Right lung (tissue), 5 donors: ENCODE measurements around the gene SARNP. TPM values are rescaled to one million over a fixed set of nuclear protein-coding genes. Genes with fewer than 3 reads are reported as not detected.
"Not testable (repeated sequence)": the region's sequence is repeated elsewhere in the genome, so short reads cannot be mapped to it uniquely, and the experiment has no call there.

Experiments used
- DNase-seq, 2 donors: peaks; one replicate each; pipeline ENCODE4 v3.0.0-alpha.2; 2013
- polyA plus RNA-seq, 5 donors: library from polyadenylated mRNA; unstranded; fragments of 120-200 nt; gene quantifications; one replicate each; pipeline versions ENCODE4 v1.2.1 to v1.2.3, GENCODE V29; 2013; ENCODE audit warnings: inconsistent platforms in 1 of 5, low replicate concordance in 1 of 5; ENCODE audit not compliant: insufficient read length in 5 of 5, insufficient read depth in 1 of 5

Gene SARNP
- polyA plus RNA-seq, 5 donors, result 110 to 148 (median 115) TPM

DNA sequence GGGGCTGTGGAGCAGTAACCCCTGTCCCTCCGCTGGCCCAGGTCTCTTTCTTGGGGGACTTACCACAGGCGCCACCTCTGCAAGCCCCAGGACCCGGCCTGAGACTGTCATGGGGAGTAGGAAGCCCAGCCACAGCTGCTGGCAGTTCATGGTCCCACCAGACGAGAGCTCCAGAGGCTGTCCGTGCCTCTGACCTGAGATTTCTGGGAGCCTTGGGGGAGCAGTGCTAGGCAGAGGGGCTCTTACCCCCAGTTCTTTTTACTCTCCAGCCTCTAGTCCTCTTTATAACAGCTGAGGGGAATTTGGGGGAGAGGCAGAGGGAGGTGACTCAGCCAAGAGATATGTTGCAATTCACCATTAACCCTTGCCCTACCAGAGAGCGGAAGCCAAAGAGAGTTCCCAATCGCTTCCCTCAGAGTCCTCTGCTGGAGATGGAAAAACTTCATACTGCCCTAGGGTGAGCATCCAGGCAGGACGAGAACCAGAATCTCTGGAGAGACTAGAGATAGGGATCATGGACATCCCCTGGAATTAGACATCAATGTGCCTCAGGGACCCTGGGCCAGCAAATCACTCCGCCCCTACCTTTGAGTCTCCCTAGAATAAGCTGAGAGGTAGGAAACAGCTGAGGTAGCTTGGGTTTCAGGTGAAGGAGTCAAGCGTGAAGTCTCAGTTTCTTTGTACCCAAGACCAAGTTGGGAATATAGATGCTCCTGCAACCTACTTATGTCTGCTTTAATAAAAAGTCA lies 25.3 kb upstream of the SARNP start, which contains the start of gene MMP19:
Gene MMP19, minus strand, starts transcription at position 256 of the 749 bp plus-strand sequence. Its CDS starts 106 bp downstream, at position 150.
- peak; percentile 68 to 80 for DNase-seq

DNA sequence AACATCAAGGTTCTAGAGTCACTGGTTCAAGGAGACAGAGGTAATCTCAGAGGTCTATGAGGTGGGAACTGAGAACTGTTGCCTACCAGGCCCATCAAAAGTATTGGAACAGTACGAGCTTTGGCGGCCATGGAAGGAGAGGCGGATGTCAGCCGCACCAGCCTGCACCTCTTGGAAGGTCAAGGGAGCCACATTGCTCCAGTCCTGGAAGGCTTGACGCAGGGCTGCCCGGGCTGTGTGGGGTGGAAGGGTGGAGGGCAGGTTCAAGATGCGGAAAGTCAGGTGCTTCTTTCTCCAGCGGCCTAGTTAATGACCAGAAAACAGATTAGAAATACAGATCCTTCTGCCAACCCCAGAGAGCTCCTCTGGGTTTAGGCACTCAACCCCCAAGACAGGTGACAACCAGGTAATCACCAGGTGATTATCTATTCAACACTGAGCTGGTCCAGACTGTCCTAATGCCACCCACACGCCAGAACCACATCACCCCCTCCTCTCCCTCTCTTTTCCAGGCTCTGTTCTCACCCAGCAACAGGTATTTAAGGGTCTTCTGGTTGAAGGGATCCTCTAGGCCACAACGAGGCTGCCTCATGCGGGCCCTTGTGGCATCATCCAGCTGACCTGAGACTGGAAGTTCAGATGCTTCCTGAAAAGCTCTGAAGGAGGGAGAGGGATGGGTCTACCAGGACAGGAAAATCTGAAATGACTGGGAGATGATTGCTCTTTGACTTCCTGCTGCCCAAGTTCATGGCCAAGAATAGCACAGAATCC lies 23.2 kb upstream of the SARNP start:
- no peak for DNase-seq

DNA sequence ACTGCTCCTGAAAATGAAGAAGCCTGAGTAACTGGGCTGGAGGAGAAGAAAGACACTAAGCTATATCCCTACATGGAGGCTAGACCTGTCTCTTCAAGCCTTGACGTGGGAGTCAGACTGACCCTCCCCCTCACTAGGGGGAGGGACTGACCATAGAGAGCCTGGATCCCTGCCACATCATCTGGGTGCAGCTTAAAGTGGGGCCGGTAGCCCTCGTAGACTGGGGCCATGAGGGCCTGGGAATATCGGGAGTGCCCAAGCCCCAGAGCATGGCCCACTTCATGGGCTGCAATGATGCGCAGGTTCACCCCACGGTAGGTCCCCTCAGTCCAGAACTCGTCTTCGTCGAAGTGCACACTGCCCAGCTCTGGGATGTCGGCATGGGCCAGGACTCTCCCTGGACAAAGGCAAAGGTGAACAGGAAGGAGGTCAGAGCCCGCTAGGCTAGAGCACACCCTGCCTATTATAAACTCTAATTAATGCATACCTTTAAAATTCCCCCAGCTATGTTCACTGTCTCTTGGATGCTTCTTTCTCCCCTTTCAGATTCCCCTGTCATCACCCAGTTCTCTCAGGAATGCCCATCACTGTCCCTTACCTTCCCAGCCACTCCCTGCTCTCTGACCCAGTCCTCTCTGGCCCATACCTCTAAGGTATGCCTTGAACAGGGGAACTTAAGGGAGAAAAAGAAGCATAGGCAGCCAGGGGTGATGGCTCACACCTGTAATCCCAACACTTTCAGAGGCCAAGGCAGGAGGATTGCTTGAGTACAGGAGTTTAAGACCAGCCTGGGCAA lies 22.0 kb upstream of the SARNP start:
- no peak for DNase-seq

DNA sequence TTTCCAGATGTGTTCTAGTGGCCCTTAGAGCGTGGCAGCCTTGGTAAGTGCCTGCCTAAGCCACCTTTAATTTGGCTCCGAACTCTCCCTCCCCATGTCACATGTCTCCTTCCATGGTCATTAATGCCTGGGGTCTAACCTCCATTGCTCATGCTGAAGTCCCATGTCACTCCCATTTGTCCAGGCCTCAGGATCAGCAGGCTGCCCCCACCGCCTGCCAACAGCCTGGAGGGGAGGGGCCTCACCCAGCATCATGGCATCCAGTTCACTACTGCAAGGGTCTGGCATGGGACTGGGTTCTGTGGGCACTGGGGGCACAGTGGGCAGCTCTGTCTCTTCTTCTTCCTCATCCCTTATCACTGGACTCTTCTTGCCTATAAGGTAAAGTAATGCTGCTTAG lies 20.8 kb upstream of the SARNP start:
- DNase-seq, result no peak

DNA sequence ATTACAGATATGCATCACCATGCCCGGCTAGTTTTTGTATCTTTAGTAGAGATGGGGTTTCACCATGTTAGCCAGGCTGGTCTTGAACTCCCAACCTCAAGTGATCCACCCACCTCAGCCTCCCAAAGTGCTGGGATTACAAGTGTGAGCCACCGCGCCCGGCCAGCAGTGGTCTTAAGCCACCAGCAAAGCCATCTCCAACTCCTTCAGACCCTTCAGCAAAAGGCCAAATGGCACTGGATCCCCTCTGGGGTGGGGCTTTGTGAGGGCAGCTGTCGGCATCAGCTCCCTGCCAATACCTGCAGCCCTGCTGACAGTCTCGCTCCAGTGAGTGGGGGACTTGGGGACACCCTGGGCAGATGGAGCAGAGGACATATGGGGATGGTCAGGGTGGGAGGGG lies 16.9 kb upstream of the SARNP start:
- DNase-seq, result not testable (repeated sequence)

DNA sequence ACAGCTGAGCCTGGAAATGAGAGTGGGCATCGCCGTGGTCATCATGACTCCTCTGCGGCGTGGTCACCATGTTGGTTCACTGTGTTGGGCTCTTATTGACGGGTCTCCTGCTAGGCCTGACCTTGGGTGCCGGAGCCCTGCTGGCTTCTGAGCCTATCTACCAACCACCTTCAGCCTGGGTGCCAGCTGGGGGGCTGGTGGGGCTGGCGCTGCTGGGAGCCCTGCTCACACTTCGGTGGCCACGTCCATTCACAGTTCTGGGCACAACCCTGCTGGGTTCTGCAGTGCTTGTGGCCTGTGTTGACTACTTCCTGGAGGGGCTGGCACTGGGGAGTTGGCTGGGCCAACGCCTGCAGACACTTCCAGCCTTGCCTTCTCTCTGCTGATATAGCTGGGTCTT lies 15.5 kb upstream of the SARNP start:
- no peak for DNase-seq

DNA sequence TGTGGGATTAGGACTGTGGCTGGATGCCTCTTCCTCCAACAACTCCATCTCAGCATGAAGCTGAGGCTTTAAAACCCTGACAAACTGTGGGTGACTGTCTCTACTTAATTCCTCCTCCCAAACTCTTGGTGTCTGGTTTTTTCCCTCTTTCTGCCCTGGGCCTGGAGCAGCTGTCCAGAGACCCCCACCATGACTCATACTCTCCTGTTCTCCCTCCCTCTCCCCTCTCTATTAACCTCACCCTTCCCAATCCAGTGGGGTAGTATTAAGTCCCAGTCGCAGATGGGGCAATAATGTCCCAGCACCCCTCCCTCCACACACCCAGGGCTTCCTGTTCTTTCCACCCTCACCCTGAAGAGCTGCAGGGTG lies 13.9 kb upstream of the SARNP start:
- DNase-seq, result no peak

DNA sequence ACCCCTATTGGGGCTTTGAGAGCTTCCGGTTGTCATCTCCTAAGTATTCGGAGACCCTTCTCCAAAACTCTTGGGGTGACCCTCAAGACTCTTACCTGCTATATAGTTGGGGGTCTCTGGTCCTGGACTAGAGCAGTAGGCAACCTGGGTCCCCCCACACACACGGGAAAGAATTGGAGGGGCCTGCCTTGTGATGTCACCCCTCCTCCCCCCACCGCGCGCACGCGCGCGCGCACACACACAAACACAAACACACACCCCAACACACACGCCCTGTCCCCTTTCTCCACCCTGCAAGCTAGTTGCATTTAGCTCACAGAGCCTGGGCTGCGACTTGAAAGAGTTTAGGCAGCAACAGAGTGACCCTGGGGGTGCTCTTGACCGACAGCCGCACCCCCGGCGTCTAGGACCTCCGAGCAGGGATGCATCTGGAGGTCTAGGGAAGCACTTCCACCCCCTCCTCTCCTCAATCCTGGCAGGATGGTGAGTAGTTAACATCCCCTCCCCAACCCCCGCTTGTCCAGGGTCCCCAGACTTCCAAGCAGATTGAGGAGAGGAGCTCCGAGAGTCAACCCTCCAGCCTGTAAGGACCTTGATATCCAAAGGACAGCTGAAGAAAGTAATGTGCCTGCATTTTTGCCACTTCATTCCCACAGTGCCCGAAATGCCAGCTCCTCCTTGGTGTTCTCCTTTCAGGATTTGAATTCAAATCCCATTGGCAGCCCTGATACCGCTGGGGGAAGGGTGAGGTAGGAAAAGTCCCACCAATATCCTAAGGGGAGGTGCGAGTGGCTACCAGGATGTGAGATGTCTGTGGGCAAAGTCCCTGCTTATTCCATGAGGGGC lies 13.3 kb upstream of the SARNP start:
- peak; percentile 92 to 93 for DNase-seq

DNA sequence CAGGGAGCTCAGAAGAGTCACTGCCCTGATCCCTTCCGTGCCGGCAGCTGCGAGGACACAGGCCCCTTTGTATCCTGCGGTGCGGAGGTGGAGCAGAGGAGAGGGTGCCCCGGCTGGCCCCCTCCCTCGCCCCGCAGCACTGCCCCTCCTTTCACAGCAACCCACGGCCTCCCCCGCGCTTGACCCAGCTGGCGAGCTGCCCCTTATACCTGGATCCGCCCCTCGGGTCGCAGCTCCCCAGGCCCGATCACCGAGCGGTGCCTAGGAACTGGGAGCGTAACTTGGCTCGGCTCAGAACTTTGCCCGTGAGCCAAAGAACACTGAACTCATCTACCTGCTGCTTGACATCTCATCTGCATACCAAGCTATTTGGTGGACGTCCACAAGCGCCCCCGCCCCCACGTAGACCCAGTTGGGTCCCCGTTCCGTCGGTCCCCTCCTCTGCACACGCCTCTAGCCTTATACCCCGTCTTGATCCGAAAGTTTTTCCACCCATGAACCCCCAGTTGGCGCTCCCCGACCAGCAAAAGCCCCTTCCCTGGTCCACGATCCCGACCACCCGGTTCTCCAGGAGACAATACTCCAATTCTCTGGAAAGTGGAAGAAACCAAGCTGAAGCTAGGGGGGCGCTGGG lies 12.6 kb upstream of the SARNP start:
- no peak for DNase-seq

DNA sequence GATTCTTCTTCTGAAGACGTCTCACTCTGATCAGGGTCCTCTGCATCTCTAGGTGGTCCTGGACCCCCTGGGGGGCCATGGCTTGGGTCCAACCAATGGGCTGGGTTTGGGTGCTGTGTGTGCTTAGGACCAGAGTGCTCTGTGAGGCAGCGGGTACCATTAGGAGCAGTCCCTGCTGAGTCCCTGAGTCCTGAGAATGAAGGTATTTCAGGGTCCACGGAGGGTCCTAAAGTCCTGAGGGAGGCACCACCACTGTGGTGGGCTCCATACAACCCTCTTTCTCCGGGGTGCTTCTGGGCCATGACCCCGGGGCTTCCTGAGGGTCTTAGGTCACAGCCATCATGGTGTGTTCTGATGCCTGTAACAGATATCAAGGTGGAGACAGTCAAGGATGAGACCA lies 10.8 kb upstream of the SARNP start:
- DNase-seq, result no peak

DNA sequence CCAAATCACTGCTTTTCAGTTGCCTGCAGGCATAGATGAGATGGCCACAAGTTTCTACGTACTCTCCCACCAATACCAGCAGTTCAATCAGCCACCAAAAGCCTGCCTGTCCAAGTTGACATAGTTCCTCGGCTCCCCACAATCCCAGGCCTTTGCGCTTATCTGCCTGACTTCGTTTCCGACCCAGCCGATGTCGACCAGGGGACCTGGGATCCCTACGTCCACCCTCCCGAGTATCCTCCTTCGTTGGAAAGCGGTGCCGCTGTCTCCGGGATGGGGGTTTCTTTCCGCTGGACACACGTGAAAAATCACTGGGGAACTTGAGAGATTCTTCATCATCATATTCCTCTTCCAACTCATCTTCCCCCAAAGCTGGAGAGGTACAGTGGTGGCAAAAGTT lies 10.3 kb upstream of the SARNP start:
- DNase-seq, result no peak

DNA sequence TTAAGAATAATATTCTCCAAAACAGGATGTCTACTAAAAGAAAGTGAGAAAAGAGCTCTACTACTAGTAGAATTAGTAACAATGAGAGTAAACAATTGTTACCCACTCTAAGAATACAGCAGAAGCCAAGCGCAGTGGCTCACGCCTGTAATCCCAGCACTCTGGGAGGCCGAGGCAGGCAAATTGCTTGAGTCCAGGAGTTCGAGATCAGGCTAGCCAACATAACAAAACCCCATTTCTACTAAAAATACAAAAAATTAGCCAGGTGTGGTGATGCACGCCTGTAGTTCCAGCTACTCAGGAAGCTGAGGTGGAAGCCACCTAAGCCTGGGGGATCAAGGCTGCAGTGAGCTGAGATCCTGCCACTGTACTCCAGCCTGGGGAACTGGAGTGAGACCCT lies 7.2 kb upstream of the SARNP start:
- no peak for DNase-seq

DNA sequence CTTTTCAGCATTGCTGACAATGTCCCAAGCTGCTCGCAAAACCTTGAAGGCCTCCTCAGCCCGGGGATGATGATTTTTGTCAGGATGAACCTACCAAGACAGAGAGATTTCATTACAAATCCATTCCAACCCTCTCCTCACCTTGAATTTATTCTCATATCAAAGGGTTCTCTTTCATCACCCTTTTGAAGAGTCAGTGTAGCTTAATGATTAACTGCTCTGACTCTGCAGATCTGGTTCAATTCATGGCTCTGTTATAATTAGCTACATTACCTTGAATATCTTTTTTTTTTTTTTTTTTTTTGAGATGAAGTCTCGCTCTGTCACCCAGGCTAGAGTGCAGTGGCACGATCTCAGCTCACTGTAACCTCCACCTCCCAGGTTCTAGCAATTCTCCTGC lies 5.9 kb upstream of the SARNP start:
- DNase-seq, result no peak

DNA sequence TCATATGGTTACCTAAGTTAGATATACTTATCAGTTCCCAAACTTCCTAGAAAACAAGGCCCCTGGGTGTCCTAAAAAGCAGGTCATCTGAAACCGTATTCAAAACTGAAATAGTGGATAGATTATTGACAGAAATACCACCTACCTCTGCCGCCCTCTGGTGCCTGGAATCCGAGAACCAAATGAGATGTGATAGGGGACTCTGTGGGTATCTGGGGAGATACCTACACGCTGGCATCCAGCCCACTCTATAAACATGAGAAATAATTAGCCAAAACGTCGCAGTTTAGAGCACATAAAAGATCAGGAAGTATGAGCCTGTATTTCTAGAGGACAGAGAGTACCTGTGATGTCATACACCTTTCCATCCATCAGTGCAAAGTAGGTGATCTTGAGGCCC lies 4.7 kb upstream of the SARNP start:
- DNase-seq, result no peak

DNA sequence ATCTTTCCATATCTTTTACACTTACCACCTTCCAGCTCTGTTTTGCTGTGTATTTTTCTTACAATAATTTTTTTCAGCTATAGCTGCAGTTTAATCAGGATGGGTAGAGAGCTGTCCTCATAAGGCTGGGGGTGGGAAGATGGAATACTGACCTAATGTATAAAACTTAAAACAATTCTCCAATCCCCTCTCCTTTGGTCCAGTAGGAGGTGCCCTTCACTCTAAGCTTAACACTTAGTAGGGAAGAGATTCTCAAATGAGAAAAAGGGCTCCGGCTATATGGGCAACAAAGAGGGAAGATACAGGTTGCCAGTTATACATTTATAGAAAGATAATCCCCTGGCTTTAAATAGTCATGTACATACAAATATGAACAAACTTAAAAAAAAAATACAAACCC lies 3.2 kb upstream of the SARNP start:
- DNase-seq, result no peak

DNA sequence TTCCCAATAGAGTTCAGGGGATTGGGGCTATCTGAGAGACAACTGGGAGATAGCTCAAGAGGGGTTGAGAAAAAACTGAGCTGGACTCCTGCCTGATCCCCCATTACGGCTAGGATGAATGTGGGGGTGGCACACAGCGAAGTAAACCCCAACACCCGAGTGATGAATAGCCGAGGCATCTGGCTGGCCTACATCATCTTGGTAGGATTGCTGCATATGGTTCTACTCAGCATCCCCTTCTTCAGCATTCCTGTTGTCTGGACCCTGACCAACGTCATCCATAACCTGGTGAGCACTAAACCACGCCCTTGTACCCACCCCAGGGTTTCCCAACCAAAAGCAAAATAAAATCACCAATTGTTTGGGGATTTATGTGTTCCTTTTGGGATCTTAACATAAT lies 1.4 kb upstream of the SARNP start:
- no peak for DNase-seq

DNA sequence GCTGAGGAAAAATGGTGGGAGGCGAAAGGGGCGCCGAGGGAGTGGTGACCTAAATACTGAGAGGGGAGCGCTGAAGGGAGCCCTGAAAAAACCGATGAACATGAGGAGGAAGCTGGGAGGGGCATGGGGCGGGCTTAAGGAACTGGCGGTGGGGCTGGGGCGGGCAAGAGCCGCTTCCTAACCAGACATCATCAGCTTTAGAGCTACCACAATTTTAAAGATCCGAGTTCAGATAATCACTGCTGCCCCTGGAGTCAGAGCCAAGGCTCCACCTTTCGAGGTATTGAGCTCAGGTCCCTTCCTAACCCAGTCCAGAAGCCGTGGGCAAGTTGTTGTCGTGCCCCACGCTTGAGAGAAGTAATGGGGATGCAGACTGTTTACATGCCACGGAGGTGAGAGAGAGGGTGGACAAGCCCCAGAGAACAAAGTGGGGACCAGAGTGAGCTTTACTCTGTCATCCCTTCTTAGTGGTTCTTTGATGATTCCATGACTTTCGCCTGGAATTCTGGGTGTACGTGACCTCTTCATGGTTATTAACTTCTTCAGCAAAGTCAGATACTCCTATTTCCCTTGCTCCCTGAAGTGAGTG lies 710 bp upstream of the SARNP start:
- DNase-seq, result no peak

DNA sequence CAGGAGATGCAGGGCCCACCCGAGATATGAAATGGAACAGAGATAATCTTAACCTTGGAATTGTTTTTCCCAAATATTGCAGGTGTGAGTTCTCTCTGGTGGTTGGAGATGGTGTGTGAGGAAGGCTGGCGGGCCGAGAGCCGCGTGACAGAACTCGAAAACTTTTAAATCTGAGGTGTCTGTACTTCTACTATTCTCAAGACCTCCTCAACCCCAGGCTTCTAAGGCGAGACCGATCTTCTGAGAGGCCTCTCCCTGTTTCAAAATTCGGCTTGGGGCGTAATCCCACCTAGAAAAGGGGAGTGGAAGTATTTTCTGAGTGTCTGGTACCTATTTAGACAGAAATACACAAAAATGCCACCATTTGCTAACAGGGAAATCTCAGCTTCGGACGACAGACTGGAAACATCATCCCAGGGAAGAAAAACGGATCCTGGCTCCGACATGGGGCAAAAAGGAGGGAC lies 611 bp downstream of the SARNP start:
- peak in 1 of 2 donors; percentile 53 for DNase-seq

DNA sequence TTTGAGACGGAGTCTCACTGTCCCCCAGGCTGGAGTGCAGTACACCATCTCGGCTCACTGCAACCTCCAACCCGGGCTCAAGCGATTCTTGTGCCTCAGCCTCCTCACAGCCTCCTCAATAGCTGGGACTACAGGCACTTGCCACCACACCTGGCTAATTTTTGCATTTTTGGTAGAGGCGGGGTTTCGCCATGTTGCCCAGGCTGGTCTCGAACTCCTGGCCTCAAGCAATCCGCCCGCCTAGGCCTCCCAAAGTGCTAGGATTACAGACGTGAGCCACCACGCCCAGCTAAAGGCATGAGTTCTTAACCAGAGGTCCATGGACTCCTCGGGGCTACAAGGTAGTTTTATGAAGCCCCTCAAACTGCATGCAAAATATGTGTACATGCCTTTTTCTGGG lies 2.1 kb downstream of the SARNP start:
- no peak for DNase-seq

DNA sequence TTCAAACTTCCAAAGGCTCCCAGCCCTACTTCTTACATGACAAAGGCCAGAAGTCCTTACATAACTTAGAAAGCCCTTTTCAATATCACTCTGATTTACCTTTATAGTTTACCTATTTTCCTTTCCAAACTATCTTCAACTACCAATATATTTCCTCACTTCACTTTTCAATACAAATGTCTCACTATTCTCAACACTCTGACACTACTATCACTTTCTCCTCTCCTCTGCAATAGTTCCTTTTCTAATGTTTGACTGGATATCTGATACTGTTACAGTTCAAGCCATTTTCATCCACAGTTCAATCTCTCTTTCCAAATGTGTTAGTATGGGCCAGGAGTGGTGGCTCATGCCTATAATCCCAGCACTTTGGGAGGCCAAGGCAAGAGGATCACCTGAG lies 3.3 kb downstream of the SARNP start:
- no peak for DNase-seq

DNA sequence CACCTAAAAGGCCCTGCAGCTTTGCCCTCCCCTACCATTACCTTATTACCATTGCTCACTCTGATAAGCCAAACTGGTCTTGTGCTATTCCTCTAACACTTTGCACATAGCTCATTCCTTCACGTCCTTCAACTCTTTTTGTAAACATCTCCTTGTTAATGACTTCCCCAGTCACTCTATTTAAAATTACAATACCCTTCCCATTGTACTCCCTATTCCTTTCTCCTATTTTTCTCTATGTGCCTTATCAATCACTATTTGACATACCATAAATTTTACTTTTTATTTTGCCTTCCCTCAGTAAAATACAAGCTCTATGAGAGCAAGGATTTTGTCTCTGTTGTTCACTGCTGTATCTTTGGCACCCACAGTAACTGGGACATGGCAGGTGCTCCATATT lies 5.4 kb downstream of the SARNP start:
- DNase-seq, result no peak
